Stimulated activated CD8-positive, alpha-beta memory T cell treated with anti-CD3 and anti-CD28 coated beads, Interleukin-12 subunit alpha, Interleukin-12 subunit beta, amount 100 ng/mL, for 1 hour (primary cell): Measurements from ENCODE around the gene TPPP.
"Not testable (repeated sequence)": the region's sequence is repeated elsewhere in the genome, so short reads cannot be mapped to it uniquely, and the experiment has no call there.

ENCODE experiments used
- DNase-seq: peaks from one replicate; pipeline ENCODE4 v3.0.0-alpha.2; 2020; ENCODE audit warnings: low read depth

The TPPP gene

DNA sequence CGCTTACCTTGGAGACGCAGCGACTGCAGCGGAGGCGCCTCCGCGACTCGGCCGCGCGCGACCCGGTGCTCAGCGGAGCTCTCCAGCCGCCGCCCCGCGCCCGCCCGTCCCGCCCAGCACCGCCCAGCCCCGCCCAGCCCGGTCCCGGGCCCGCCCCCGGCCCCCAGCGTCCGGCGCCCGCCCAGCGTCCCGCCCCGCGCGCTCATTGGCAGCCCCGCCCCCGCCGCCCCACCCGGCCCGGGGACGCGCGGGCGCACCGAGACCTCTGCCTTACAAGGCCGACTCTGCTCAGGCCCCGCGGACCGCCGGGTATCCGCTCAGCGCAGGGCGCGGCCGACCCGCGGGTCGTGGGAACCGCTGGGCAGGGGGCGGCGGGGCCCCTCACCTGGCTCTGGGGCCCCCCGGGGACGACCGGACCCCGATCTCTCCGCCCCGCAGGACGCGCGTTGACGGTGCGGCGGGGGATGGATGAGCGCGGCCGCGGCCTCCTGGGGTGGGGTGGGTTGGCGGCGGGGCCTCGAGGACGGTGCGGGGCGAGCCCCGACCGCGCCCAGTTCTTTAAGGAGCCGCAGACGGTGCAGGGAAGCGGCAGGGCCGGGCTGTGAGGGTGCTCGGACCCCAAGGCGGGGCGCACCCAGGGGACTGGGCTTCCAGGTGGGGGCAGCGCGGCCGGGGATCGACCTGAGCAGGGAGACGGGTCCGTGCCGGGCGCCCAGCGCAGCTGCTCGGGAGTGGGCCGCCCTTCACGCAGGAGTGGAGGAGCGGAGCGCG, at the start of gene TPPP:
Gene TPPP (minus strand): TSS at position 82 of the 771 bp plus-strand sequence. CDS start 15,292 bp downstream, outside the sequence.
- peak; percentile 70 for DNase-seq

DNA sequence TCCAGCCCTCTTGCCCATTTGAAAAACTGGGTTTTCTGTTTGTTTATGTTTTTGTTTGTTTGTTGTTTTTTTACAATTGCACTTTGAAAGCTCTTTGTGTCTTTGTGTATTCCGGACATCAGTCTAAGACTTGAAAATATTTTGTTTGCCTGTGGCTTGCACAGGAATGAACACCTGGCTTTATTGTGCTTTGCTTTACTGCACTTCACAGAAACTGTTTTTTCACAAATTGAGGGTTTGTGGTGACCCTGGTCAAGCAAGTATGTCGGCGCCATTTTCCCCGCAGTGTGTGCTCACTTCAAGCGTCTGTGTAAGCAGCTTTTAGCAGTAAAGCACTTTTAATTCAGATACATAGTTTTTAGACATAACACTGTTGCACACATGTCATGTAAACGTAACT, 49.1 kb upstream of the TPPP start:
- not testable (repeated sequence) for DNase-seq

DNA sequence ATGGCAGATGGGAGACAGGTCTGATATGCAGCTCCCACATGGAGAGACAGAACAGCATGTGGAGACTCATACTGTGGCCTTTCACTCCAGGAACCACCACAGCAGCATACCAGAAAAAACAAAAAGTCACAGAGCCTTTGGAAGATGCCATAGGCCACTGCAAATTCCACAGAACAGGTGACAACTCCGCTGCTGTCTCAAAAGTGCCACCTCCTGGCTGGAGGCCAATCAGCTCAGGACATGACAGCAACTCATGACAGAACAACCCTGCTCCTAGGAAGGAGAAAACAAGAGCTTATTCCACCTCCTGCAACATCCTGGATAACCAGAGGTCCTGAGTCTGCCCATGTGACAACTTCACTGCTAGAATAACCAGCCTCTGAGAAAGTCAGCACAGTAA, 41.0 kb upstream of the TPPP start:
- not testable (repeated sequence) for DNase-seq

DNA sequence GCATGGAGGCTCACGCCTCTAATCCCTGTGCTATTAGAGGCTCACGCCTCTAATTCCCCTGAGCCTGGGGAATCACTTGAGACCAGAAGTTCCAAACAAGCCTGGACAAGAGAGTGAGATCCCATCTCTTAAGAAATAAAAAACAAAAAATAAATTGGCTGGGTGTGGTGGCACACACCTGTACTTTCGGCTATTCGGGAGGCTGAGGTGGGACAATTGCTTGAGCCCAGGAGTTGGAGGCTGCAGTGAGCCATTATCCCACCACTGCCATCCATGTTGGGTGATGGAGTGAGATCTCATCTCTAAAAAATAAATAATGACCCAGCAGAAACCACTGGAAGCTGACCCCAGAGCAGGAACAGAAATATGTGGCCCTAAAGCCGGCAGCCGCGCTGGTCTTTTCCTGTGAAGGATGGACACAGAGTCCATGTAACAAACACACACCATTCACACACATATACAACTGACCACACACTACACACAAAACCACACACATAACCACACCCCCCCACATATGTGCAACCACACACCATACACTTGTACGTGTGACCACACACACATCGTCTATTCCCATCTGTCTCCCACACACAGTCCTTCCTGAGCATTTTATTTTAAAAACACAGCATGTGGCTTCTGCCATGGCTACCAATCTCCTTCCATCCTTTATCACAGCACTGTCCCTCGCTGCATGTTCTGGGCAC, 39.8 kb upstream of the TPPP start:
- not testable (repeated sequence) for DNase-seq

DNA sequence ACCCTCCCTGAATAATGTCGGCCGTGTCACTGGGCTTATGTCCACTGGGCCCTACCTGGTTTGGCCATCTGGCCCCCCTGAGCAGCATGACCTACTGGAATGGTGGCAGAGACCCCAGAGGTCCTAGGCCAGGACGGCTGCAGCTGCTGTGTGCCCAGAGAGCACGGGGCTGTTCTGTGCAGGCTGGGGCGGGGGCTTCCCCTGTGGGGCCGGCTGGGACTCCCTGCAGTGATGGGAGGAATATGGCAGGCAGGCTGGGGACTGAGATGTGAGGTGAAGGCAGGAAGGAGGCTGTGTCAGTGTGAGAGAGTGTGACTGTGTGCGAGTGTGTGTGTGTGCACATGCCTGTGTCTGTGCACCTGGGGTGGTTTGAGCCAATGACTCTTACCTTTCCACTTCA, 36.1 kb upstream of the TPPP start:
- not testable (repeated sequence) for DNase-seq

DNA sequence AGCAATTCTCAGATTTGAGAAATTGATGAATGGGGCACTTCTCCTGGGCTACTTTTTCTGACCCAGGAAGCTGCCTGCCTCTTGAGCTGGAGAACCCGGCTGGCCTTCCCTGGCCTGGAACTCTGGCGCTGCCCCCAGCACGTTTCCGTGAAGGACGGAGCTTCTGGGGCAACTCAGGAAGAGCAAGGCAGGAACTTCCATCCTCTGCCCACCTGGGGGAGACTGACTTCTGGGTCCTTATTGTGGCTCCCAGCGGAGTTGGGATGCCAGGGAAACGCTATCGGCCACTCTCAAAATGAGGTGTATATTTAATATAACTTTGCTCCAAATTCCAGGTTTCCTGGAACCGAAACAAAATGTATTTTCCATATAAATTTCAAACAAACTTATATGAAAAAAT, 33.9 kb upstream of the TPPP start:
- DNase-seq: not testable (repeated sequence)

DNA sequence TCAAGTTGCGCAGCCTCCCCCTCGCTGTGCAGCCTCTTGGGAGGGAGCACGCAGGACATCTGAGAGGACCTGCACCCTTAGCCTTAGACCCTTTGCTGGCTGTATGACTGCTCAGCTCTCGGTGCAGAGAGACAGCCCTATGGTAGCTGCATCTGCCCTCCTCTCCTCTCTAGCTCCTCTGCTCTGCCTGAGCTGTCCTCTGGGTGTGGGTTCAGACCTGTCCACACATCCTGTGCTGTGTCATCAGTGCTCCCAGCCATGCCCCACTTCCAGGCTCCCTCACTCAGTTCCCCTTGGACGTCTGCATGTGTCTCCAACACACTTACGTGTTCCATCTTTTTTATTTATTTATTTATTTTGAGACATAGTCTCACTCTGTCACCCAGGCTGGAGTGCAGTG, 30.7 kb upstream of the TPPP start:
- not testable (repeated sequence) for DNase-seq

DNA sequence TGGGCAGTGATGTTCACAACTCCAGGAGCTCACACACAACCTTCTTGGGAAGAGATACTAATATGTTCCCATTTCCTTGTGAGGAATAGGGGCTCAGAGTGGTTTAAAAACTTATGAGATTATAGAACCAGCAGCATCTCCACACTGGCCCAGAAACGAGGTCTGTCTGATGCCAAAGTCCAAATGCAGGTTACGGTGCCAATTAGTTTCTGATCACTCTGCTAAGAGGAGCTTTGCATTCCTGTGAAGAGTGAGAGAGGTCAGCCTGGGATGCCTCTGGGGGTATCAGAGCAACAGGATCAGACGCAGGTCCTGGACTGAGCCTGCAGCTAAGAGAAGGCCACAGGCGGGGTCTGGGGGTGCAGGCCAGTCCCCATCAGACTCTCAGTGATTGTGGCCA, 30.2 kb upstream of the TPPP start:
- not testable (repeated sequence) for DNase-seq

DNA sequence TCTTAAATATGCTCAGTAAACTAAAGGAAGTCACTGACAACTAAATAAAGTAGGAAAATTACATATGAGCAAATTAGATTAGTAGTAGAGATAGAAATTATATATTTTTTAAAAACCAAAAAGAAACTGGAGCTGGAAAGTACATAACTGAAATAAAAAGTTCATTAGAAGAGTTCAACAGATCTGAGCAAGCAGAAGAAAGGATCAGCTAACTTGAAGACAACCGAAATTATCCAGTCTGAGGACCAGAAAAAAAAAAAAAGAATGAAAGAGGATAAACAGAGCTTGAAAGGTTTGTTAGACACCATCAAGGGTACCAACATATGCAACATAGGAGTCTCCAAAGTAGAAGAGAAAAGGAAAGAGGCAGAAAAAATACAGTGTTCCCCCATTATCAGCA, 26.2 kb upstream of the TPPP start:
- not testable (repeated sequence) for DNase-seq

DNA sequence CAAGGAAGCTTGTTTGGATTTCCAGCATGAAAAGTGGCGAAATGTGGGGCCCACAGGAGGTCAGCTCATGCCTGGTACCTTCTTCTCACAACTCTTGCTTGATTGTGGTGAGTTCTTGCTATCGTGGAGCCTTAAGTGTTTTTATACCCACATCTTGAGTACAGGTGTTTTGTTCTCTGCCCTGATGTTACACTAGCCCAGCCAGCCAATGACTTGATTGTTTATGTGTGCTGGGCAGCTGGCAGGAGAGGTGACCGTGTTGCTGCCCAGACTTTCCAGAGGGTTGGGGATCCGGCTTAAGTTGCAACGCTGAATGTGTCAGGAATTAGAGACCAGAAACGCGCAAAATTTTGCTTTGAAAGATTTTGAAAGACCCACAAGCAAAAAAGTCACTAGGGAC, 24.0 kb upstream of the TPPP start:
- DNase-seq: no peak

DNA sequence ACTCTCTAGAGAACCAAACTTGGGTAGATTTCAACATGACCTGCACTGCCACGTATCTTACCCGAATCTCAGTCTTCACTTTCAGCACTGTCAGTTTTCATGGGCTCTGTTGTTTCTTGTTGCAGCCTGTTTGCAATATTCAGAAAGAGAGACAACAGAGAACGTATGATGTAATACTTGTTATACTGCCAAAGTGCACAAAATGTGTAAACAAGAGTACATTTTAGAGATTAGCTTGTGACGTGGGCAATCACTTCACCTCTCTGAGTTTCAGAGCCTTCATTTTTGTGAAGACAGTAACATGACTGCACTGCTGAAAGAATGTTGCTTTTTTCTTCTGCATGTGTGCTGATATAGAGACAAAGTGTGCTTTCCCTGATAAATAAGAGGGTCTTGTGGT, 23.6 kb upstream of the TPPP start:
- not testable (repeated sequence) for DNase-seq

DNA sequence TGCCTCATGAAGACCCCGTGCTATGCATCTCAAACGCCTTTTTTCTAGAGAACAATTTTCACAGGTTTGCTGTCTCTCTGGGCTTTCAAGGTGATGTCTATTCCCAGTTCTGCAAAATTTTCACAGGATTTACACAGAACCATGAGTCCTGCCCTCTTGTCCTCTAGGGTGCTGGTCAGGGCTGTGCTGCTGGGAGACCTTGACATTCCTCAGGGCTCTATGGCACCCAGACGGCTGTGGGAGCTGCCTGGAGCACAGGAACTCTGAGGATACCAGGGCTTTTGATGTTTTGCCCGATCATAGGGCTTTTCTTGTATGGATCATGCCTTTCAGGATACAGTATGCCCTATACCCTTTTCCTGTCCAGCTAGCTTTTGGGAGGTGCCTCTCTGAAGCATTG, 22.5 kb upstream of the TPPP start:
- not testable (repeated sequence) for DNase-seq

DNA sequence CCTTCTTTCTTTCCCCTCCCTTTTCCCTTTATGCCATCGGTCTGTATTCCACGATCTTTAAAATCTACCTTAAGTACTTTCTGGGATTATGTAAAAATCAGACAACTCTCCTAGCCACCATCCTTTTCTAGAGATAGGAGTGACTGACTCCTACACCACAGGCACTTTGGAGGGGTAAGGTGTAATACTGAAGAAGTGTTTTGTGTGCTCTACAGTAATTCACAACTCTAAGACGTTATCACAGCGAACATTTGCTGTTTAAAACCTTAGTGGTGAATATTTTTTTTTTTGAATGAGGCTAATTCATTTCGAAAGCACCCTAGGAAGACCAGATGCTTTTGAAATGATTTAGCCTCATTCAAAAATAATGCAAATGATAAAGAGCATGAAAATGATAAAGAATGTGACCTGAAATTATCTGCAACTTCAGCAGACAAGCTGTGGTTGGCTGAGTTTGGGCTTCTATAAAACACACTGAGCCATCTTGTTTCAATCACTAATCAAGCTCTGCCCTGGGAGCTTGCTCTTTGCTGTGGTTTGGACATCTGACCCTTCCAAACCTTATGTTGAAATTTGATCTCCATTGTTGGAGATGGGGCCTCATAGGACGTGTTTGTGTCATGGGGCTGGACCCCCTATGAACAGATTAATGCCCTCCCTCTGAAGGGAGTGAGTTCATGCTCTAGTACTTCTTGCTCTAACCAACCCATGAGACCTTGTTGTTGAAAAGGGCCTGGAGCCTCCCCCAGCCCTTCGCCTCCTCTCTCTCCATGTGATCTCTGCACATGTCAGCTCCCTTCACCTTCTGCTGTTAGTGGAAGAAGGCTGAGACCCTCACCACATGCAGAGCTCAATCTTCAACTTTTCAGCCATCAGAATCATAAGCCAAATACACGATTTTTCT, 21.3 kb upstream of the TPPP start:
- DNase-seq: not testable (repeated sequence)

DNA sequence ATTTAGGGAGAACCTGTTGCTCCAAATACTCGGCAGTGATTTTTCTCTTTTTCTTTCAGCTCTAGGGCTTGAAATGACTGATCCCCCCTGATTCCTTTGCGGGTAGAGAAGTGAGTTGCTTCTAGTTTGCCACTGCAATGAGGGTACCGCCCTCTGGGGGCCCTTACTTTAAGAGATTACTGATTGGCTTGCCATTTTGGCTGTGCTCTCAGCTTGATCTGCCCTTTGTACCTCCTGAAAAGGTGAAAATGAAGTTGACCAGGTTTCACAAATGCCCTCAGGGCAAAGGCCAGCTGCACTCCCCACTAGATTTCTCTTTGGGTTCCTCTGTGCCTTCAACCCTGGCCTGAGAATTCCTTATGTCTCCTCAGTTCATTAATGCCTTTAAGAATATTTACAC, 20.5 kb upstream of the TPPP start:
- not testable (repeated sequence) for DNase-seq

DNA sequence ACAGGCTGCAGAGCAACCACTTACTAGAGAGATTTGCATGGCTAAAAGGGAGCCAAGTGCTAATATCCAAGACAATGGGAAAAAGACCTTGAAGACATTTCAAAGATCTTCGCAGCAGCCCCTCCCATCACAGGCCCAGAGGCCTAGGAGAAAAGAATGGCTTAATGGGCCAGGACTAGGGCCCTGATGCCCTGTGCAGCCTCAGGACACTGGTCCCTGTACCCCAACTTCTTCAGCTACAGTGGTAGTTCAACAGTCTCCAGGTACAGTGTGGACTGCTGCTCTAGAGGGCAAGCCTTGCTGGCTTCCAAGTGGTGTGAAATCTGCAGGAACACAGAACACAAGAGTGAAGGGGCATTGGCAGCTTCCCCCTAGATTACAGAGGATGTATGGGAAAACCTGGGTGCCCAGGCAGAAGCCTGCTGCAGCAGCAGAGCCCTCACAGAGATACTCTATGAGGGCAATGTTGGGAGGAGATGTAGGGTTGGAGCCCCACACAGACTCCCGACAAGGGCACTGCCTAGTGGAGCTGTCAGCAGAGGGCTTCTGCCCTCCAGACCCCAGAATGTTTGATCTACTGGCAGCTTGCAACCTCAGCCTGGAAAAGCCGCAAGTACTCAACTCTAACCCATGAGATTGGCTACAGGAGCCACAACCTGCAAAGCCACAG, 15.8 kb upstream of the TPPP start:
- not testable (repeated sequence) for DNase-seq

DNA sequence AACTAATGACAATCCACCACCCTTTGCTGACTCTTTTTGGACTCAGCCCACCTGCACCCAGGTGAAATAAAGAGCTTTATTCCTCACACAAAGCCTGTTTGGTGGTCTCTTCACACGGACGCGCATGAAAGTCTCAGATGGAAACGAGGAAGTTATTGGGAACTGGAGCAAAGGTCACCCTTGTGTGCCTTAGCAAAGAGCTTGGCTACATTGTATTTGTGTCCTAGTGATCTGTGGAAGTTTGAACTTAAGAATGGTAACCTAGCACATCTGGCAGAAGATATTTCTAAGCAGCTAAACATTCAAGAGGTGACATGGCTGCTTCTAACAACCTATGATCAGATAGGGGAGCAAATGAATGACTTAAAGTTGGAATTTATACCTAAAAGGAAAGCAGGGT, 15.2 kb upstream of the TPPP start:
- DNase-seq: not testable (repeated sequence)

DNA sequence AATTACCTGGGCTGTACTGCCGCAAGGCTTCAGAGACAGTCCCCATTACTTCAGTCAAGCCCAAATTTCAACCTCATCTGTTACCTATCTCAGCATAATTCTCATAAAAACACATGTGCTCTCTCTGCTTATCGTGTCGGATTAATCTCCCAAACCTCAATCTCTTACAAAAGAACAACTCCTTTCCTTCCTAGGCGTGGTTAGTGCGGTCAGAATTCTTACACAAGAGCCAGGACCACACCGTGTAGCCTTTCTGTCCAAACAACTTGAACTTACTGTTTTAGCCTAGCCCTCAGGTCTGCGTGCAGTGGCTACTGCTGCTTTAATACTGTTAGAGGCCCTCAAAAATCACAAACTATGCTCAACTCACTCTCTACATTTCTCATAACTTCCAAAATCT, 13.0 kb upstream of the TPPP start:
- DNase-seq: not testable (repeated sequence)

DNA sequence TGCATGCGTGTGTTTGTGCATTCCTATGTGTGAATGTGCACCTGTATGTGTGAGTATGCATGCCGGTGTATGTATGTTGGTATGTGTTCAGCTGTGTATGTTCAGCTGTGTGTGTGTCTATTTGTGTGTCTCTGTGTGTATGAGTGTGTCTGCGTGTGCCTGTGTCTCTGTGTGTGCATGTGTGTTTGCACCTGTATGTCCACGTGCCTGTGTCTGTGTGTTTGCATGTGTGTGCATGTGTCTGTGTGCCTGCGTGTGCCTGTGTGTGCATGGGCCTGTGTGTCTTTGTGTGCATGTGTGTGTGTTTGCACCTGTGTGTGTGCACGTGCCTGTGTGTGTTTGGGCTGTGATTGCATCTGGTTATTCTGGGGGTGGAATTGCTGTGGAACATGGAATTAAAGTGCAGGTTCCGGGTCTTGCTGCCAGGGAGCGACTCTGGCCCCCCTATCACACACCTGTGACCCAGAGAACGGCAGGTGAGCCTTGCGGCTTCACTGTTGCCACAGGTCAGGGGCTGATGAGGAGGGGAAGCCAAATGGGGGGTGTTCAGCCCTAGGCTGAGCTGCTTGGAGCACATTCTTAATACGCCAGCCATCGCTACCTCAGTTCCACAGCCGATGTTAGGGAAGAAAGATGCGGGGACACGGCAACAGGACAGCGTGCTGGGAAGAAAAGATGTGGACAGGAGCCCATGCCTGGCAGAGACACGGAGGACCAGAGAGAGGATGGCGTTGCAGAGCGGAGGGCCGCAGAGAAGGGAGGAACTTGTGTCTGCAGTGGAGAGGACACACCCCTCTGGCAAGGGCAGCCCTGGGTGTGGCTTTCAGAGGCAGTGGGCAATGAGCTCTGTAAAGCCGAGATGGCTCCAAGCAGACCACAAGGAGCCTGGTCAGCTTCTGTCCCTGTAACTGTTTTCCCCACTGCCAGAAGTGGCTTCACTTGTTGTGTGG, 3.9 kb upstream of the TPPP start:
- DNase-seq: not testable (repeated sequence)

DNA sequence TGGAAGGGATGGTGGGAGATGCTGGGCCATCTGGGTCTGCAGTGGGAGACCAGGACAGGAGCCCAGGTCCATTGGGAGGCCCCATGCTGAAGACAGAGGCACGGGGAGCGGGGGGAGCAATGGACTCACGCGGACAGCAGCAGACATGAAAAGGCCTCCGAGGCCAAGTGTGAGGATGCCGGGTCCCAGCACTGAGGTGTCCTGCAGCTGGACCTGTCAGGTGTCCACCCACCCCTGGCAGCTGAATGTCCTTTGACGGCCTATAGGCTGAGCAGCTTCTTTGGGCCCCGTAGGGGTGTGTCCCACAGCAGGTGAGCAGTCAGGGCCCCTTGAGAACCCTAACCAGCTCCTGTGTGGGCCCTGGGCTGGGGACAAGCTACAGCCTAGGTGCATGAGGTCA, 3.0 kb upstream of the TPPP start:
- not testable (repeated sequence) for DNase-seq

DNA sequence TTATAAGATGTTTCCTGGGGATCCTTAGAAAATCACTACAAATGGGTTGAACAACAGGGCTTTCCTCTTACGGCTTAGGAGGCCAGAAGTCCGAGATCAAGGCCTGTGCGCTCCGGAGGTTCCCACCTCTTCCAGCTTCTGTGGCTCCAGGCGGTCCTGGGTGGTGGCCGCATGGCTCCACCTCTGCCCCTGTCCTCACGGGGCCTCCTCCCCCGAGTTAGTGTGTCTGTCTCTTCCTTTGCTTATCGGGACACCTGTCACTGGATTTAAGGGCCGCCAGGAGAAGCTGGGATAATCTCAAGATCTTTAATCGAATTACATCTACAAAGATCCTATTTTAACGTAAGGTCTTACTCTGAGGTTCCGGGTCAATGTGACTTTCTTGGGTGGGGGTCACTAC, 2.3 kb upstream of the TPPP start:
- not testable (repeated sequence) for DNase-seq

DNA sequence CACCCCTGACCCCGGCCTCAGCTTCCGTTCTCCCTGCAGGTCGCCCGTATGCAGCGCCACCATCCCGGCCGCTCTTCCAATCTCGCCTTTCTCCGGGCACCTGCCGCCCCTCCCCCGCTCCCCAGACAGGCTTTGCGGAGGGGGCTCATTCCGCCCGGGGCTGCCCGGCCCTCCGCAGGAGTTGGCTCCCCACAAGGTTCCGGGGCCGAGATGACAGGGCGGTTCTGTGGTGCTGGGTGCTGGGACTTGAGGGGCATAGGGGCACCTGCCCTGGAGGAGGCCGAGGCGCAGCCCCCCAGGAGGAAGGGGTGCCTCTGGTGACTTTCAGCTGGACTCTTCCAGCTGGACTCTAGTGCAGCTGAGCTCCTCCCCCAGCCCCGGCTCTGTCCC, 885 bp upstream of the TPPP start:
- not testable (repeated sequence) for DNase-seq
